Brain microvascular endothelial cell (primary cell): ENCODE results near the gene DONSON.
A peak's percentile ranks its signal among the peaks of the same experiment; 100 is the strongest.

Source experiments
- DNase-seq: peaks from one replicate; pipeline ENCODE4 v3.0.0-alpha.2; 2020
- H3K27ac ChIP-seq: fragments of 250-450 bp; sonication (Bioruptor Pico); 2 replicates; pipeline ENCODE4 v1.5.1; 2020; ENCODE audit warnings: mild to moderate bottlenecking, moderate library complexity
- H3K27me3 ChIP-seq: fragments of 250-450 bp; sonication (Bioruptor Pico); replicated peaks from 2 replicates; pipeline ENCODE4 v1.5.1; 2020; ENCODE audit warnings: mild to moderate bottlenecking
- H3K36me3 ChIP-seq: fragments of 250-450 bp; sonication (Bioruptor Pico); replicated peaks from 2 replicates; pipeline ENCODE4 v1.5.1; 2020; ENCODE audit warnings: mild to moderate bottlenecking
- H3K4me3 ChIP-seq: 2 replicates; pipeline ENCODE4 v1.5.1; 2011; ENCODE audit warnings: low read depth, mild to moderate bottlenecking, control low read depth, low read length, moderate library complexity
- CTCF ChIP-seq: IDR thresholded peaks from 2 replicates; pipeline ENCODE4 v1.5.1; 2011; ENCODE audit warnings: low read depth, mild to moderate bottlenecking, moderate library complexity, low read length, control low read depth, inconsistent platforms; ENCODE audit errors: missing control alignments
- in situ Hi-C: cut with HindIII; loops from 2 replicates; pipeline ENCODE4 v1.10.0; 2017; ENCODE audit warnings: low sequenced_read_pairs, low pct_ligation_motif_present

DONSON gene

GRCh38 chr21:33546086-33546485 lies 42.4 kb downstream of the DONSON start:
- H3K27me3 ChIP-seq: no peaks in the 10 kb centered on the region
- H3K36me3 ChIP-seq: peaks cover 36% of the 10 kb centered on the region
- no peak for TF ChIP-seq CTCF
- no peak overlapping the region for H3K4me3 ChIP-seq
- no peak for DNase-seq
- in situ Hi-C loops: no loop called here
- no peak overlapping the region for H3K27ac ChIP-seq

GRCh38 chr21:33544451-33545195 lies 43.9 kb downstream of the DONSON start:
- TF ChIP-seq CTCF: no peak
- no peak overlapping the region for H3K27ac ChIP-seq

GRCh38 chr21:33543505-33544129 lies 44.9 kb downstream of the DONSON start:
- Histone ChIP-seq H3K27me3 (no peaks in the 10 kb centered on the region), H3K4me3 (peak overlapping the region; percentile 73), H3K36me3 (peaks cover 18% of the 10 kb centered on the region), H3K27ac (peak overlapping the region; percentile 98)
- TF ChIP-seq CTCF: no peak
- peak; percentile 38 for DNase-seq
- in situ Hi-C loops: no loop called here

More at GRCh38 chr21:33544451-33545195, 43.9 kb downstream of the DONSON start:
- in situ Hi-C loops: no loop called here
- H3K27me3 ChIP-seq: no peaks in the 10 kb centered on the region
- DNase-seq: no peak
- H3K36me3 ChIP-seq: peaks cover 21% of the 10 kb centered on the region
- H3K4me3 ChIP-seq: peak overlapping the region; percentile 73

GRCh38 chr21:33542640-33543504 lies 45.6 kb downstream of the DONSON start, which contains the start of gene SON:
SON (plus strand) TSS chr21:33543038; CDS start chr21:33543093, 55 bp downstream.
- in situ Hi-C loops: no loop called here
- H3K4me3 ChIP-seq: peak within 1 kb of the TSS; percentile 73

More at GRCh38 chr21:33542640-33543504, 45.6 kb downstream of the DONSON start, which contains the start of gene SON:
- Histone ChIP-seq H3K36me3 (peaks cover 17% of the 10 kb centered on the region), H3K27ac (peak within 1 kb of the TSS; percentile 98), H3K27me3 (no peaks in the 10 kb centered on the region)
- no peak for TF ChIP-seq CTCF
- DNase-seq: peak; percentile 99
